ENCODE measurements around the gene PEX5L.

GRCh38 chr3:179745716-179746115, 291.0 kb downstream of the PEX5L start:
- TF ChIP-seq CTCF (IDR thresholded peaks at IDR 0.05; ENCODE audit: low read length) (no peak), EZH2phosphoT487 (IDR thresholded peaks at IDR 0.05; ENCODE audit: low read length) (no peak), EZH2 (optimal IDR thresholded peaks at IDR 0.05; ENCODE audit: low read depth, low read length) (no peak)

Measured in MM.1S (cell line).